ENCODE measurements around the gene HS6ST1. TPM values are rescaled to one million over a fixed set of nuclear protein-coding genes. Genes with fewer than 3 reads are reported as not detected.
"Not testable (repeated sequence)": the region's sequence is repeated elsewhere in the genome, so short reads cannot be mapped to it uniquely, and the experiment has no call there.

HS6ST1 gene
- polyA plus RNA-seq, 1 donor from 2014 or later, result 4.3 TPM

DNA sequence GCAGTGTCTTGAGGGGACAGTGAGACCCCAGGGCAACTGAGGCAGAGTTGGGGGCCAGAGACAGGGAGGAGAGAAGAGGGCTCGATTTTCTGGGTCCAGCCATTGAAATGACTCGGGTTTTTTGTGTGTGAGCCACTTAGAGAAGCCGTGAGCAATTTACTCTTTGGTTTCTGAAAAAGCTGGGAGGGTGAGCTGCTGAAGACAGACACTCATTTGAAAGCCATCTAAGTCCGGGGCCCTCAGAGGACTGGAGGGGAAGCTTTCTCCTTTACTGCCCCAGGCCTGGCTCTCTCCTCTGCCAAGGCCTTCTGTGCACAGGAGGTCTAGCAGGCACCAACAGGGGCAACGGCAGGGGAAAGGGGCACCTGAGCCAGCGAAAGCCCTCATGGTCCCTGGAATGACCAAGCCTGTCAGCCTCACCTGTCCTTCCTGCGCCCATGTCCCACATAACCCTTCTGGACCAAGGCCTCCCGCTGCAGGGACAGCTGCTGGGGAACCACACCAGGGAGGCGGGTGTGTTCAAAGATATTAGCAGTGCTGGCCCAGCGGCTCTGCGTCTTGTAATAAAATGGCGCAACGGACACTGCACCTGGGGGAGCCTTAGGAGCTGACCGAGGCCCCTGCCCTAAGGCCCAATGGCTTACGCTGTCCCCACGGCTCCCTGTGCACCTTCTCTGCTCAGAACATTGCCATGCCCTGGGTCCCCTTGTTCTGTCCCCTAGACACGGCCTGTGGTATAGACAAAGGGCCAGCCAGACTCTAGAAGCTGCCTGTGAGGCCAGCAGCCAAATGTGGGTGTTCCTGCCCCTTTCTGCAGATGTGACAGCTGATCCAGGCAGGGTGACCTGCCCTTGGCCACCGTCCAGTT lies 45.8 kb downstream of the HS6ST1 start:
- Mint-ChIP-seq H3K27ac (no peak overlapping the region), H3K9me3 (peaks cover 0 to 6% (median 4%) of the 10 kb centered on the region in 3 donors), H3K27me3 (no peaks in the 10 kb centered on the region), H3K4me1 (no peaks in the 10 kb centered on the region), H3K36me3 (peaks cover 14% of the 10 kb centered on the region), H3K4me3 (no peak overlapping the region)

DNA sequence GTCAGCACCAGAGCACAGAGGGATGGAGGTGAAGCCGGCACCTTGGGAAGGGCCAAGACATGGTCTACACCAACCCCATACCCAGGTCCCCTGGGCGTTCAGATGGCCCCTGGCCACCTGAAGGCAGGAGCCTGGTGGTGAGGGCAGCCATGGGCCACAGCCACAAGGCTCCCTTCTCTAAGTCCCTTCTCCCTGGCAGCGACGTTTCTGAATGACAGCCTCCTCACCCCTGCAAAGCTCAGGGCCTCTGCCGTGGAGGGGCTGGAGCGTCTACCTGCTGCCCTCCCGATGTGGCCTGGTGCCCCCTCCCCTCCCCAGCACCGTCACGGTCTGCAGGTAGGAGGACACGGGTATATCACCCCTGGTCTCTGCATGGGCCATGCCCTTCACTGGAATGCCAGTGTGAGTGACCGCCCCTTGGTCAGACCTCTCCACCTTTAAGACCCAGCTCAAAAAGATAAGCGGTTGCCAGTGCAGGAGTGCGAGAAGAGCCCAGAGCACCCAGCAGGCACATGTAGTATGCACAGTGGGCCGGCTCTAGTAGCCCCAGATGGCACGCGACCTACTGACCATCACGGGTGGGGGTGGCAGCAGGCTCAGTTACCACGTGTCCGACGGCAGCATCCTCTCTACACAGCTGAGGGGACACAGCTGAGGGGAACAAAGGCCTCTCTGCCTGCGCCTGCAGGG lies 46.6 kb downstream of the HS6ST1 start:
- no peak overlapping the region for H3K4me3 Mint-ChIP-seq
- H3K9me3 Mint-ChIP-seq, result peaks cover 0 to 6% (median 4%) of the 10 kb centered on the region in 3 donors
- peaks cover 12% of the 10 kb centered on the region for H3K36me3 Mint-ChIP-seq
- no peaks in the 10 kb centered on the region for H3K4me1 Mint-ChIP-seq
- H3K27me3 Mint-ChIP-seq, result no peaks in the 10 kb centered on the region
- H3K27ac Mint-ChIP-seq, result no peak overlapping the region

DNA sequence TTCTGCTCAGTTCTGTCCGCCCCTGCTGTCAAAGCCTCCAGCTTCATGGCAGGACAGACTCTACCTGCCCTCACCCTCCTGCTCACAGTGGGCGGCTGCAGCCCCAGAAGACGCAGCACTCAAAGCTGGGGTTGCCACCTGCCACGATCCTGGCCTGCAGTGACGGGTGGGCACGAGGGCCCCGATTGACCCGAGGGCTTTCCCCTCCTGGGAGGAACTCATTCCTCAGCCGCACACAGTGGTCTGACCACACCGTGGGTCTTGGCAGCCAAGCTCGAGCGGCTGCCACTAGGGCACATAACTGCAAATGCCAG lies 47.1 kb downstream of the HS6ST1 start:
- no peaks in the 10 kb centered on the region for H3K27me3 Mint-ChIP-seq

DNA sequence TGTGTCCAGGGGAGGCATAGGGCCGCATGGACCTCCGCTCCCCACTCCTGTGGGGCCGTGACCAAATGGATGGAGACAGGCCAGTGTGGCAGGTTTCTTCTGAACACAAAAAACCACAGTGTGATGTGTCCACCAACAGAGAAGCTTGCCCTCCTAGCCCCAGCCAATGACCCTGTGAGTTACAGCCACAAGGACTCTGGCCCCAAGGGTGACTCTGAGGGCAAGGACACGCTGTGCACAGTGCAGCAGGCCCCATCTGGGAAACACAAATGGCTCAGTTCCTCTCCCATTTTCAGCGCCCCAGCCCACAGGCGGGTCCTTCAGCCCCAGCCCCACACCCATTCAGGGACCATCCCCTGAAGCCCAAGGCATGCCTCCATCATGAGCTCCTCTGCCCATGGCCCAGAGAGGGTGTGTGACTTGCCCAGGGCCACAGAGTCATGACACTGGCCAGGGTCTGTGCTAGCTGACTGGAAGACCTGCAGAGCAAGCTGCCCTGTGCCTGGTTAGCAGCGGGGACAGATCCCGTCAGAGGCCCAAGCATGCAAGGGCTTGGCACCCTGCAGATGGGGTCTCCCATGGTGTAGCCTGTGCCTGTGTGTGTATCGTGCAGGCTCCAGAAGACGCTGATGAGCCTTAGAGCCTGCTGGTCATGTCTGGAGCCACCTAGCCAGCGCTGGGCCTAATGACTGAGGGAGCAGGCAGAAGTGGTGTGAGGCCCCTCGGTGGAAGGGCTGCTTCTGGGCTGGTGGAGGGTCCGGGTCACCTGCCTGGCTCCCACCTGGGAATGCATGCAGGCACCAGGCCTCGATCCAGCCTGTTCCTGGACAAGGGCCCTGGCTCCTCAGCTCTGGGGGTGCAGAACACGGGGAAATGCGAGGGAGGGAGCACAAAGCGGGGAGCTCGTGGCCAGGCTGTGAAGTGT lies 47.7 kb downstream of the HS6ST1 start:
- Mint-ChIP-seq H3K27ac (no peak overlapping the region), H3K36me3 (peaks cover 9% of the 10 kb centered on the region), H3K9me3 (peaks cover 0 to 6% (median 4%) of the 10 kb centered on the region in 3 donors), H3K4me1 (no peaks in the 10 kb centered on the region), H3K27me3 (no peaks in the 10 kb centered on the region), H3K4me3 (no peak overlapping the region)

More for the DNA sequence above, 47.1 kb downstream of the HS6ST1 start:
- Mint-ChIP-seq H3K4me3 (no peak overlapping the region), H3K9me3 (peaks cover 0 to 6% (median 4%) of the 10 kb centered on the region in 3 donors), H3K4me1 (no peaks in the 10 kb centered on the region), H3K27ac (no peak overlapping the region), H3K36me3 (peaks cover 9% of the 10 kb centered on the region)

DNA sequence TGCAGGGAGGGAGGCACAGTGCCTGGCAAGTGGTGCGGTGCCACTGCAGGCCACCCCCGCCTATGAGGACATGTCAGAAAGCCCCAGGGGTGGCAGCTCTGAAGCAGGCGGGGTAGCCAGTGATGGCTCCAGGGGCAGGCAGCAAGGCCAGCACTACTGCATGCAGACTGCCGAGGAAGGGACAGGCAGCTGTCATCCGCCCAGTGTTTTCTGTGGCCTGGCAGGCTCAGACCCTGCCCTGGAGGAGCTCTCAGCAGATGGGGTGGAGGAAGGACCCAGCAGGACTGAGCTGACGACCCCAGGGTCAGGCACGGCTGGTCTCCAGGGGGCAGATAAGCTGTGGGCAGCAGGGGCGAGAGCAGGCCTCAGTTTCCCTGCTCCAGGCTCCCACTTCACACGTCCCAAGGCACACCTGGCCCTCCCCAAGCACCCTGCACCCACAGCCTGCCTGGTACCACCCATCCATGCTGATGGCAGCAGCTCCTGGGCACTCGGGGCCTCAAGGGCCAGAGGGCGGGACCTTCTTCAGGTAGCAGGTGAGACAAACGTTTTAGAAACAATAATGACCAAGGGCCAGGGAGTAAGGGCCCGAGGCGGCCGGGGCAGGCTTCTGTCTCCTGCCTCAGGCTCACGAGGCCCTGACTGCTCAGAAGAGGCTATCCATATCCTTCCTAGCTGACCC lies 48.5 kb downstream of the HS6ST1 start:
- peaks cover 0 to 6% (median 4%) of the 10 kb centered on the region in 3 donors for H3K9me3 Mint-ChIP-seq
- H3K4me3 Mint-ChIP-seq, result no peak overlapping the region
- H3K36me3 Mint-ChIP-seq, result peaks cover 3% of the 10 kb centered on the region
- peaks cover 0 to 2% (median 0%) of the 10 kb centered on the region in 3 donors for H3K4me1 Mint-ChIP-seq
- H3K27me3 Mint-ChIP-seq, result no peaks in the 10 kb centered on the region
- no peak overlapping the region for H3K27ac Mint-ChIP-seq

DNA sequence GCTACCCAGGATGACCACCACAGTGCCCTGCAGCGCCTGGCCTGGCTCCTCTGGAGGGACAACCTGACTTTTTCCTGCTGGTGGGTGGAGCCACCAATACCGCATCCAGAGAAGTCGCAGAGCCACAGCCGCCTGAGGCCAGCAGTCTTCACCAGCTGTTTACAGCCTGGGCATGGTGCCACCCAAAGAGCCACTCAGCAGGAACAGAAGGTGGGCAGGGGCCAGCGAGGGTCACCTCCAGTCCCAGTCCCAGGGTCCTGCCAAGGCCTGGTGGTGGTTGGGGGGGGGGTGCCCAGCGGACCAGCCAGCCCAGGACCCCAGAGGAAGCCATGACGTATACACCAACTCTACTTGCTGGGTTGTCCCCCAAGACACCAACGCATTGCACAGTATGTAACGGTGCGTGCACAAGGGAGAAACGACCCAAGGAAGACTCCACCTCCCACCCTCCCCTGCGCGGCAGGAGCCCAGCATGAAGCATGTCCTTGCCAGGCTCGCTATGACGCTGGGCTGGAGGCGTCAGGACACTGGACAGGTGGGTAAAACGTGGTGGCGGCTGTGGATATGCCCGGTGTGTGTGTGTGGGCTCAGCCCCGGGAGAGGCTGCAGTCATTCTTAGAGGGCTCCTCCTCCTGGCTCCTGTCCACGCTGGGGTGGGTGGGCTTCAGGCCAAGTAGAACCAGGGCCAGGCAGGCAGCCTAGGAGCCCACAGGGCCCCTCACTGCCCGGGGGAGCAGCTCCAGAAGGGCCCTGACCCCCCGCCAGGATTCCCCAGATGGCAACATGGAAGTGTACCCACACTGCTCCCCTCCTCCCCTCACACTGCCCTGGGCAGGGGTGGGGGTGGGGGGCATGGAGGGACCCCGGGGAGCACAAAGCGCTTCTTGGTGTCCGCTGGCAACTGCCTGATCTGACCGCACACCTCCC lies 49.3 kb downstream of the HS6ST1 start:
- peaks cover 0 to 4% (median 2%) of the 10 kb centered on the region in 3 donors for H3K9me3 Mint-ChIP-seq
- no peaks in the 10 kb centered on the region for H3K27me3 Mint-ChIP-seq
- peaks cover 0 to 2% (median 0%) of the 10 kb centered on the region in 3 donors for H3K4me1 Mint-ChIP-seq
- no peaks in the 10 kb centered on the region for H3K36me3 Mint-ChIP-seq
- no peak overlapping the region for H3K4me3 Mint-ChIP-seq
- no peak overlapping the region for H3K27ac Mint-ChIP-seq

DNA sequence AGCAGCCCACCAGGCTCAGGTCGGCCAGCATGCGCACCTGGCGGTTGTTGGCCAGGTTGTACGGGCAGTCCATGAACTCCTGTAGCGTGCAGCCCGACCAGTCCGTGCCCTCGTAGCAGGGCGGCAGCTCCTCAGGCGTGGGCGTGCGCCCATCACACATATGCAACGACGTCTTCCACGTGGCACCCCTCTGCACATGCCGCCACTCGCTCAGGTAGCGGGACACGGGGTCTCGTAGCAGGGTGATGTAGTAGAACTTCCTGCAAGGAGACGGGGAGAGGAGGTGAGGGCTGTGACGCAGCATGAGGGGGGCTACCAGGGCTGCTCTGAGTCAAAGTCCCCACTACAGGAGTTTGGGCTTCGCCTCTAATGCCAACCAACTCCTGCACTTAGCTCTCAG lies 50.1 kb downstream of the HS6ST1 start:
- not testable (repeated sequence) for H3K4me1 Mint-ChIP-seq, H3K27ac Mint-ChIP-seq, H3K36me3 Mint-ChIP-seq, H3K27me3 Mint-ChIP-seq, H3K4me3 Mint-ChIP-seq, H3K9me3 Mint-ChIP-seq

DNA sequence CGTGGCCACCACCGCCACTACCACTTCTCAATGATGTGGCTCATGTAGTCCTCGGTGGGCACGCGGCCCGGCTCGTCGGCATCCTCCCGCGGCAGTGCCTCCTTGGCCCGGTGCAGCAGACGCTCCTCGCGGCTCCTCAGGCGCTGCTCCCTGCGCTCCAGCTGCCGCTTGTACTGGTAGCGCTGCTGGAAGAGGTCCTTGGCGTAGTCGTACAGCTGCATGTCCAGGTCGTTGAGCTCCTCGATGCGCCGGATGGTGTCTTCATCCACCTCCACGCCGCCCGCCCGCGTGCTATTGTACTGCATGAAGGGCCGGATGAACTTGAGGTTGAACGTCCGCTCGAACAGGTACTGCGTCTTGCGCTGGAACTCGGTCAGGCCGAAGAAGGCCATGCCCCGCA lies 50.5 kb downstream of the HS6ST1 start:
- H3K4me1 Mint-ChIP-seq, H3K27me3 Mint-ChIP-seq, H3K36me3 Mint-ChIP-seq, H3K4me3 Mint-ChIP-seq, H3K9me3 Mint-ChIP-seq, H3K27ac Mint-ChIP-seq: not testable (repeated sequence)

DNA sequence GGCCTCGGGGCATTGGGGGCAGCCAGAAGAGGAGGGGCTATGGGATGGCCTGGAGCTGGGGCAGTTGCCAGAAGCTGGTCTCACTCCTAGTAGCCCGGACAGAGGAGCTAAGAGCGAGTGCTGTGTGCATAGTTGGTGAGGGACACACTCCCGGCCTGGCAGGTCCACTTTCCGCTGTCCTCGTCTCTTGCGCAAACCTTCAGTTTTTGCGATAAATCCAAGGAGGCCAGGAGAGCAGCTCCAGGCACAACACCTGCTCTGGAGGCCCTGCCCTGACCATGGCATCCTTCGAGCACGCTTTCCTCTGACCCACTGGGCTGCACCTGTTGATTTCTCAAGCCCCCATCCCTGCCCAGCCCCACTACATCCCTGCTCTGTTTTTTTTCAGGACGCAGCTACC lies 51.0 kb downstream of the HS6ST1 start:
- not testable (repeated sequence) for H3K4me3 Mint-ChIP-seq, H3K36me3 Mint-ChIP-seq, H3K4me1 Mint-ChIP-seq, H3K9me3 Mint-ChIP-seq, H3K27me3 Mint-ChIP-seq, H3K27ac Mint-ChIP-seq

DNA sequence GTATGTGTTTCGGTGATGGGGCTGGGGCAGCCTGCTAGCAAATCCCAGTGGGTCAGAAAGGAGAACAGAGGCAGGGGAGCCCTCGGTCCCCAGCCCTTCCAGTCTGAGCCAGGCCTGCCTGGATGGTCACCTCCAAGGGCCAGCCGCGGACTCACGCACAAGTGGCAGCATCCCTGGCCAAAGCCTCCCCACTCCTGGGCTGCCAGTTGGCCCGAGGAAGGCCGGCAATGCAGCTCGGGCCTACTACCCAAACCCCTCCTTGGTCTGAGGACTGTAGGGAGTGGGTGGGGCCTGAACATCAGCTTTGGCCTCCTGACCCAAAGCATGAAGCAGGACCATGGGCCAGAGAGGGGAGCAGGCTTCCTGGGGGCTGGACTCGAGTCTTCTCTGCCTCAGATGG lies 51.5 kb downstream of the HS6ST1 start:
- H3K4me3 Mint-ChIP-seq, H3K4me1 Mint-ChIP-seq, H3K9me3 Mint-ChIP-seq, H3K27ac Mint-ChIP-seq, H3K36me3 Mint-ChIP-seq, H3K27me3 Mint-ChIP-seq: not testable (repeated sequence)

DNA sequence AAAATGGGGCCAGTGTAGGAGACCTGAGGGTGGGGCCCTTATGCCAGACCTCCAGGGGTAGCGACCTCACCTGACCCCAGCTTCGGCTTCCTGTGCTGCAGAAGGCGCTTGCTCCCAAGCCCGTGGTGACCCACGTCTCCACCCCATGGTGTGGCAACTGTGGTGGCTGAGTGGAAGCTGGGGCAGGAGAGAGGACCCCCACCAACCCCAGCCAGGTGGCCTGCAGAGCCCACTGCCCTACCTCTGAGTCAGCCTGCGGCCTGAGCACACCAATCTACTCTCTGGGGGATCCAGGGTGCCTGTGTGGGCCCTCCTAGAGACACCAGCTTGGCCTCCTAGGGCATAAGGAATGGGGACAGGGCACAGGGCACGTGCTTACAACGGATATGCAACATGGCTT lies 52.2 kb downstream of the HS6ST1 start:
- H3K4me1 Mint-ChIP-seq, H3K36me3 Mint-ChIP-seq, H3K4me3 Mint-ChIP-seq, H3K9me3 Mint-ChIP-seq, H3K27me3 Mint-ChIP-seq: not testable (repeated sequence)
- peak overlapping the region in 1 of 3 donors; percentile 71 for H3K27ac Mint-ChIP-seq

DNA sequence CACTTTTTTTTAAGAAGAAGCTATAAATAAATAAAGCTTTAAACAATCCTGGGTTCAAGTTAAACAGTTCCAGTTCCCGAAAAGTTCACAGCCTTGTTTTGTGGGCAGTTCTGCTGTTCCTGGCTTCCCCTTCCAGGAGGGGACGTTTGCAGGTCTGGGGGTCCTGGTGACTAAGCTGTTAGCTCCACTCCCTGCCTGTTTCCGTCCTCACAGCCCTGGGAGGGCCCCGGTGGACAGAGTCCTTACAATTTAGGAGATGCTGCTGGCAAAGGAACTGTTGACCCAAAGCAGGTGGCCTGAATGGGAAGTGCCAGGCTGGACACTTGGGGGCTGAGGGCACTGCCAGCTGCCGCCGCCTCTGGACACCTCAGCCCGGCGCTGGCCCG lies 53.1 kb downstream of the HS6ST1 start:
- H3K36me3 Mint-ChIP-seq, H3K4me1 Mint-ChIP-seq, H3K27me3 Mint-ChIP-seq, H3K9me3 Mint-ChIP-seq, H3K27ac Mint-ChIP-seq, H3K4me3 Mint-ChIP-seq: not testable (repeated sequence)

DNA sequence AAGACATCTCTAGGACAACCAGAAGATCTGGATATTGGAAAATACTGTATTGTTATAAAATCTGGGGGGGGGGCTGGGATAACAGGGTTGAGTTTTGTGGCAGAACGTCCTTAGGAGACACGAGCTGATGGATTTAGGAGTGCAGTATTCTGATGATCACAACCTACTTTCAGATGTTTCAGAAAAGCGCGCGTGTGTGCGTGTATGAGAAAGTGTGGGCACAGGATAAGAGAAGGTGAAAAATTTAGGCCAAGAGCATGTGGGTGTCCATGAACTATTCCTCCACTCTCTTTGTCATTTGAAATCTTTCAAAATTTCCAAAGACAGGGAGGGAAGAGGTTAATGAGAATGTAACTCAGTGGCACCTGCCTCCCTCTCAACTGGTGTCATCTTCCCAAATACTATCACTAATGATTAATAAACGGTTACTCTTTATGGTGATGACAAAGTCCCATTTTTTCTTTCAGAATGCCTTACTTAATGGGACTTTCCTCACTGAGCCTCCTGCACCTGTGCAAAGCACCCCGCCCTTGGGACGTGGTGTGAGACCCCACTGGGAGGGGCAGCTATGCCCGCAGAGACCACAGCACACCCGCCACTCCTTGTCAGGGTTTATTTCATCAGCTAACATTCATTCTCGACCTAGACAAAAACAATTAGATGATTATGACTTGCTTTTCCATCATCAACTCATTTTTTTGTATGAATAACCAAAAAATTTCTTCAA lies 53.6 kb downstream of the HS6ST1 start:
- H3K36me3 Mint-ChIP-seq, result no peaks in the 10 kb centered on the region
- H3K4me3 Mint-ChIP-seq, result no peak overlapping the region
- no peaks in the 10 kb centered on the region for H3K27me3 Mint-ChIP-seq
- peak overlapping the region in 1 of 3 donors; percentile 86 for H3K27ac Mint-ChIP-seq
- no peaks in the 10 kb centered on the region for H3K9me3 Mint-ChIP-seq
- peaks cover 0 to 2% (median 0%) of the 10 kb centered on the region in 3 donors for H3K4me1 Mint-ChIP-seq
